Measurements from ENCODE around the gene MUTYH. TPM values are rescaled to one million over a fixed set of nuclear protein-coding genes. Genes with fewer than 3 reads are reported as not detected.

The MUTYH gene
- total RNA-seq, 1 experiment from 2014 or later: 65.7 TPM

GRCh38 chr1:45319761-45320160 lies 20.5 kb downstream of the MUTYH start:
- DNase-seq (ENCODE audit: low spot score) (no peak), ATAC-seq (no peak)
- no peak overlapping the region for H3K27ac Mint-ChIP-seq
- POLR2A ChIA-PET: interaction anchor here (2.0 kb wide), 1 partner anchor 16 kb away, joined by 10 read pairs; no protein-coding TSS in a partner anchor
- CTCF ChIA-PET: interaction anchor here (1.9 to 2.6 kb wide), 2 partner anchors 14 to 16 kb away, joined by 7 to 24 read pairs; no protein-coding TSS in a partner anchor
- no peak for TF ChIP-seq GTF2I (CRISPR knock-in tag; conservative IDR thresholded peaks at IDR 0.05)
- H3K36me3 Mint-ChIP-seq: peaks cover 11% of the 10 kb centered on the region
- H3K27me3 Mint-ChIP-seq (ENCODE audit: low read depth): no peaks in the 10 kb centered on the region; the same call in 1 of the 2 replicates
- H3K4me1 Mint-ChIP-seq: peaks cover 21% of the 10 kb centered on the region
- peaks cover 13% of the 10 kb centered on the region for H3K9me3 Mint-ChIP-seq
- H3K4me3 Mint-ChIP-seq: no peak overlapping the region

DNA sequence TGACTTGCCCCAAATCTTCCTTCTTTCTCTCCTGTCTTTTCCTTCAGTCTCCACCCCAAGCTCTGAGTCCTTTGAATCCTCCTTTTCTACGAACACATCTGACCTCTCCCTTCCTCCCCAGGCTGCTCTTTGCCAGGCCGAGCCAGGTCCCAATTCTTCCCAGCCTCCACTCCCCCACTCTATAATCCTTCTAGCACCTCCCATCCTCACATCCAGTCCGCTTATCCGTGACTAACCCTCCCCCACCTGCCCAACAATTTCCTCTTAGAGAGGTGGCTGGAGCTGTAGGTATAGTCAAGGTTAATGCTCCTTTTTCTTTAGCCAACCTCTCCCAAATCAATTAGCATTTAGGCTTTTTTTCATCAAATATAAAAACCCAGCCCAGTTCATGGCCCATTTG lies 23.1 kb downstream of the MUTYH start:
- no peak for DNase-seq (ENCODE audit: low spot score)
- ATAC-seq: peak; percentile 43
- Mint-ChIP-seq H3K4me1 (peaks cover 14% of the 10 kb centered on the region), H3K36me3 (0 out of 2 replicates have a peak, but pooled peaks cover 3% of the 10 kb centered on the region), H3K4me3 (no peak overlapping the region), H3K27ac (no peak overlapping the region), H3K27me3 (ENCODE audit: low read depth) (no peaks in the 10 kb centered on the region; the same call in 1 of the 2 replicates), H3K9me3 (peaks cover 4% of the 10 kb centered on the region; the same call in 1 of the 2 replicates)
- POLR2A ChIA-PET: interaction anchor here (0.6 kb wide), 1 partner anchor 41 kb away, joined by 3 read pairs; no protein-coding TSS in a partner anchor
- CTCF ChIA-PET: interaction anchor here (1.2 kb wide), 1 partner anchor 14 kb away, joined by 4 read pairs; no protein-coding TSS in a partner anchor
- no peak for TF ChIP-seq ESRRA (CRISPR knock-in tag; IDR thresholded peaks at IDR 0.05; ENCODE audit: borderline replicate concordance)
- TF ChIP-seq, protein P1, sequence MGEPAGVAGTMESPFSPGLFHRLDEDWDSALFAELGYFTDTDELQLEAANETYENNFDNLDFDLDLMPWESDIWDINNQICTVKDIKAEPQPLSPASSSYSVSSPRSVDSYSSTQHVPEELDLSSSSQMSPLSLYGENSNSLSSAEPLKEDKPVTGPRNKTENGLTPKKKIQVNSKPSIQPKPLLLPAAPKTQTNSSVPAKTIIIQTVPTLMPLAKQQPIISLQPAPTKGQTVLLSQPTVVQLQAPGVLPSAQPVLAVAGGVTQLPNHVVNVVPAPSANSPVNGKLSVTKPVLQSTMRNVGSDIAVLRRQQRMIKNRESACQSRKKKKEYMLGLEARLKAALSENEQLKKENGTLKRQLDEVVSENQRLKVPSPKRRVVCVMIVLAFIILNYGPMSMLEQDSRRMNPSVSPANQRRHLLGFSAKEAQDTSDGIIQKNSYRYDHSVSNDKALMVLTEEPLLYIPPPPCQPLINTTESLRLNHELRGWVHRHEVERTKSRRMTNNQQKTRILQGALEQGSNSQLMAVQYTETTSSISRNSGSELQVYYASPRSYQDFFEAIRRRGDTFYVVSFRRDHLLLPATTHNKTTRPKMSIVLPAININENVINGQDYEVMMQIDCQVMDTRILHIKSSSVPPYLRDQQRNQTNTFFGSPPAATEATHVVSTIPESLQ (CRISPR knock-in tag; IDR thresholded peaks at IDR 0.05): no peak
- no peak for TF ChIP-seq SOX15 (CRISPR knock-in tag; IDR thresholded peaks at IDR 0.05)
- TF ChIP-seq, protein P2, sequence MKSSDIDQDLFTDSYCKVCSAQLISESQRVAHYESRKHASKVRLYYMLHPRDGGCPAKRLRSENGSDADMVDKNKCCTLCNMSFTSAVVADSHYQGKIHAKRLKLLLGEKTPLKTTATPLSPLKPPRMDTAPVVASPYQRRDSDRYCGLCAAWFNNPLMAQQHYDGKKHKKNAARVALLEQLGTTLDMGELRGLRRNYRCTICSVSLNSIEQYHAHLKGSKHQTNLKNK (CRISPR knock-in tag; IDR thresholded peaks at IDR 0.05): no peak
- no peak for TF ChIP-seq ZNF425 (CRISPR knock-in tag; conservative IDR thresholded peaks at IDR 0.05)
- TF ChIP-seq, protein P3, sequence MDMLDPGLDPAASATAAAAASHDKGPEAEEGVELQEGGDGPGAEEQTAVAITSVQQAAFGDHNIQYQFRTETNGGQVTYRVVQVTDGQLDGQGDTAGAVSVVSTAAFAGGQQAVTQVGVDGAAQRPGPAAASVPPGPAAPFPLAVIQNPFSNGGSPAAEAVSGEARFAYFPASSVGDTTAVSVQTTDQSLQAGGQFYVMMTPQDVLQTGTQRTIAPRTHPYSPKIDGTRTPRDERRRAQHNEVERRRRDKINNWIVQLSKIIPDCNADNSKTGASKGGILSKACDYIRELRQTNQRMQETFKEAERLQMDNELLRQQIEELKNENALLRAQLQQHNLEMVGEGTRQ (CRISPR knock-in tag; IDR thresholded peaks at IDR 0.05): no peak
- no peak for TF ChIP-seq ZNF512 (CRISPR knock-in tag; IDR thresholded peaks at IDR 0.05; ENCODE audit: borderline replicate concordance)

DNA sequence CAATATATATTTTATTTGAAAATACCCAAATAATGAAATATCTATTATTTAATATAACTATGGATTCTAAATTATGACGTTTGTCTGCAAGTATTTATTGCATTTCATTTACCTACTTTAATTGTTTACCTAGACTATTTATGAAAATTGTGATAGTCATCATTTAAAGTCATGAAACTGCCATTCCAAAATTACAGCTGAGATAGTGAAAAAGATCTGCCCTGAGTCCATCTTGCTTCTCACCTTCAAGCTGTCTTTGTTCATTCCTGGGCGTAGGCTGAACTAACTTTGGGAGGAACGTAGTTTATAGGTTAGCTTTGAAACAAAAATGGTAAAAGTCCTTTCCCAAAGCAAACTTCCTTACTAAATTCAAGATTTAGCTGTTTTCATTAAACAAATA lies 26.0 kb downstream of the MUTYH start:
- no peak overlapping the region for H3K27ac Mint-ChIP-seq
- H3K36me3 Mint-ChIP-seq: peaks cover 9% of the 10 kb centered on the region; the same call in 1 of the 2 replicates
- no peak for TF ChIP-seq ZNF281 (CRISPR knock-in tag; IDR thresholded peaks at IDR 0.05)
- no peak for TF ChIP-seq SMAD4 (CRISPR knock-in tag; IDR thresholded peaks at IDR 0.05)
- TF ChIP-seq ELF4 (CRISPR knock-in tag; IDR thresholded peaks at IDR 0.05; ENCODE audit: low read depth): no peak
- no peak for TF ChIP-seq IRF1 (CRISPR knock-in tag; IDR thresholded peaks at IDR 0.05)
- no peak for TF ChIP-seq NFE2L1 (CRISPR knock-in tag; IDR thresholded peaks at IDR 0.05)
- TF ChIP-seq AR (CRISPR knock-in tag; IDR thresholded peaks at IDR 0.05): no peak
- ChIA-PET POLR2A (interaction anchor here (0.6 kb wide), 1 partner anchor 377 kb away, joined by 3 read pairs; no protein-coding TSS in a partner anchor), CTCF (no interaction called here)
- DNase-seq (ENCODE audit: low spot score) (no peak), ATAC-seq (no peak)
- no peak overlapping the region for H3K4me3 Mint-ChIP-seq
- no peaks in the 10 kb centered on the region for H3K4me1 Mint-ChIP-seq
- no peaks in the 10 kb centered on the region; the same call in 1 of the 2 replicates for H3K27me3 Mint-ChIP-seq (ENCODE audit: low read depth)
- H3K9me3 Mint-ChIP-seq: peaks cover 11% of the 10 kb centered on the region; the same call in 1 of the 2 replicates

Measured in WTC11 (cell line).